ENCODE results near the gene KMT2A. TPM values are rescaled to one million over a fixed set of nuclear protein-coding genes. Genes with fewer than 3 reads are reported as not detected.
A peak's percentile ranks its signal among the peaks of the same experiment; 100 is the strongest.
"Not testable (repeated sequence)": the region's sequence is repeated elsewhere in the genome, so short reads cannot be mapped to it uniquely, and the experiment has no call there.

The KMT2A gene
- total RNA-seq, 1 donor from 2014 or later: 20.4 TPM

DNA sequence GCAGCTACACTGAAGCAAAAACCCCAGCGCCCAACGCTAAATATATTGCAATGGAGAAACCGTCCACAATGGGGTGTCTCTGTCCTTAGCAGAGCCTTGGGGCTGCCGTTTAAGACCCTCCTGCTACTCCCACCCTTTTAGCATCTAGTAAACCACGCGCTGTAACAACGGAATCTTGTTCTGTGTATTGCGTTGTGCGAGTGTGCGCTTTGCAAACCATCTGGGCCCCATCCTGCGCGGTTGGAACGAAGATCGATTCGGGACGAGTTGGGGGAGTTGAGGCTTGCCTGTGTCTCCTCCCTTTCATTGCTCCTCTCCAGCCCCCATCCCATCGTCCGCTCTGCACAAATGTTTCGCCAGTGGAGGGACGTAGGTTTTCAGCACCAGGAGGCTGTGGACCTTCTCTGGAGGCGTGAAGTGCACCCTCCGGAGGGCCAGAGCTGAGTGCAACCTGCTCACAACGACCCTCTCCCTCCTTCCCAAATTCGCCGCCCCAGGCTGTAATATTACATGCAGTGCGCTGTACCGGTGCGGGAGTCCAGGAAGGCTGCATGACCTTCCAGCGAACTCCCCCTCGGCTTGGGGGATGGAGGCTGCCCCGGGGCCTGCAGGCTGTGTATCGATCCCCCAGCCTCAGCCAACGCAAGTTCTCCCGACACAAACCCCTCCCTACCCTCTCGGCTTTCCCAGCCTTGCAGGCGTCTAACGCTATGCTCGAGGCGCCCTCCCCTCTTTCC lies 1.6 kb upstream of the KMT2A start:
- peak; percentile 2 for ATAC-seq
- DNase-seq (ENCODE audit: low spot score): peak; percentile 51

DNA sequence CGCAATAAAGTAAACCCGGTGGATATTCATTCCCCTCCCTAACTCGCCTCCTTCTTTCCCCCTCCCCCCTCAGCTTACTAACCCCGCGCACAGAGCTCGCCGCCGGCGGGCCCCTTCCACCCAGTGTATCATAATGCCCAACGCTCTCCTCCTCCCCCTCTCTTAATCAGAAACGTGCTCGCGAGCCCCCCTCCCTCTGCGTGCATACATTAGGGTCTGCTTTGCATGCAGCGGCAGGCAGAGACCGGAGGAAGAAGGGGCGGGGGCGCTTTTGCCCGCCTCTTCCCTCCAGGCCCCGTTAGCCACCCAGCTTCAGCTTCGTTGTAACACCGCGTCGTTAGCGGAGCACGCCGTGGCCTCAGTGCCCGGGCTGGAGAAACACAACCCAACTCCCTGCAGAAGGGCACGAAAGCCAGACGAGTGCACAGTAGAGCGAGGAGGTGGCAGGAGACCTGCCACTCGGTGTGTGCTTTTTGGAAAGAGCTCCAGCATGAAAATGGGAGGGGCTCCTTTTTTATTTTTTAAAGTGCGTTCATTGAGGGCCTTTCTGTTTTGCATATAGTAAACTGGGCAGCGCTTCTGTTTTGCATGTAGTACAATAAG lies 901 bp upstream of the KMT2A start:
- ATAC-seq: peak; percentile 27
- peak; percentile 66 for DNase-seq (ENCODE audit: low spot score)

DNA sequence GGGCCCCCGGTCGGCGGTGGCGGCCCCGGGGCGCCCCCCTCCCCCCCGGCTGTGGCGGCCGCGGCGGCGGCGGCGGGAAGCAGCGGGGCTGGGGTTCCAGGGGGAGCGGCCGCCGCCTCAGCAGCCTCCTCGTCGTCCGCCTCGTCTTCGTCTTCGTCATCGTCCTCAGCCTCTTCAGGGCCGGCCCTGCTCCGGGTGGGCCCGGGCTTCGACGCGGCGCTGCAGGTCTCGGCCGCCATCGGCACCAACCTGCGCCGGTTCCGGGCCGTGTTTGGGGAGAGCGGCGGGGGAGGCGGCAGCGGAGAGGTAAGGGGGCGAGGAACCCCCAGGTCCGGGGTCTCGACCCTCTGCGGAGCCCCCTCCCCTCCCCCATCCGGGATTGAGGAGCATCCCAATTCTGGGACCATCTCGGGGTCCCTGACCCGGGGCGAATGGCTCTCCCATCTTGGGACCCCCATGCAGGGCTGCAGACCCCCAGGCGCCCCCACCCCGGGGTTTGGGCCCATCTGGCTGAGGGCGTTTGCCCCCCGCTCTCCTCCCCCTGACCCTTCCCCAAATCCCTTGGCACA lies 431 bp downstream of the KMT2A start:
- DNase-seq (ENCODE audit: low spot score): peak; percentile 56
- no peak for ATAC-seq

DNA sequence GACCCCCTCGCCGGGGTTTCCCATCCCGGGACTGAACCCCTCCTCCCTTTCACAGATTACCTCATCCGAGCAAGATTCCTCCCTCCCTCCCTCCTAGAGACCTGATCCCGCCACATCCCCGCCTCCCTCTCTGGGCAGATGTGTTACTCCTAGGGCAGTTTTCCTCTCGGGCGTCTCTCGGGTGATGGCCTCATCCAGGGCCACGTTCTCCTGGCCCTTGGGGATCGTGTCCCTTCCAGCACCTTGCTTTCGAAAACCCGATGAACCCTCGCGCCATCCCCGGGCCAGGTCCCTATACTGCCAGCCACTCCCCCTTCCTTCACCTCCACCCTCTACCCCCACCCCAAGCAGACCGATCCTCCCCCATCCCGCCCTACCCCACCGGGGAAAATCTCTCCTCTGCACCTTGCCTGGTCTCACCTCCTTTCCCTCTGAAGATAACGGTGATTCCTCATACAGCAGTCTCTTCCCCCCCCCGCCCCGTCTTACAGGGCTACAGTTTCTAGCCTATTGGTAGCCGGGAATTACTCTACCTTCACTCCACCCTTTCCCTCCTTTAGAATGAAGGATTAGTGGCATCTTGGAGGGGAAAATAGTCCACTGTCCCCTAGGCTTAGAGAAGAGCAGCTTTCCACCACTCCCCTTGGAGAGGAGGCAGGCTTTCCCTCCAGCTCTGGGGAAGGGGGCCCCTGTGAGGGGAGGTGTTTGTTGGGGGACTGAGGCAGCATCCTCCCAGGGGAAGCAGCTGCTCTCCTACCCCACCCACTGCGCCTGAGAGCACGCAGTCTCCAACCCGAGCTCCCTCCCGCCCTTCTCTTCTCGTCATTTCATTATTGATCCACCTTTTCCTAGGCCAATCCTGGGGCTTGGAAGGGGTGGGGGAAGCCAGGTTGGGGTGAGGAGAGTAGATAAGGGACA lies 1.2 kb downstream of the KMT2A start:
- DNase-seq (ENCODE audit: low spot score) (peak; percentile 64), ATAC-seq (peak; percentile 38)

DNA sequence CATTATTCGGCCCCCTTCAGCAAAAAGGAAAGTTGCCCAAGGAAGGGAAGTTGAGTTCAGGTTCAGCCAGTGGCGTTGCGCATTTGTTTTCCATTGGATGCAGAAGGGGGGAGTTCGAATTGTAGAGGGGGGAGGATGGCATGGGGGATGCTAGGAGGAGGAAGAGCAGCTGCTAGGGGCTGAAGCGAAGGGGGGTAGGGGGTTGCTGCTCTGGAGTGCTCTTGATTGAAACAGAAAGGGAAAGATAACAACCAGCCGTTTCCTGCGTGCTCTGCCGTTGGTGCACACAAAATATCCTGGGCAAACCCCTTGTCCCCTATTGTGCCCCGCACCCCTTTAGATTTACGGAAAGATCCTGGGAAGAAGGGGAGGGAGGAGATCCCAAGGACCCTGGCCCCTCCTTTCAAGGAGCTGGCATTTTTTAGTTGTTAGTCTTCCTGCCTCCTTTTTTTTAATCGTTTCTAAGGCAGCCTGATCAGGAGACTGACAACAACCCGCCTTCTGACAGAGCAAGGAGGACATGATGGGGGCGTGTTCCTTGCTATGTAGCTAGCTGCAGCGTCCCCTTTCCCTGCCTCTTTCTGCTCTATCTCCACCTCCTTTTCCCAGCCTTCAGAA lies 2.1 kb downstream of the KMT2A start:
- no peak for ATAC-seq
- no peak for DNase-seq (ENCODE audit: low spot score)

DNA sequence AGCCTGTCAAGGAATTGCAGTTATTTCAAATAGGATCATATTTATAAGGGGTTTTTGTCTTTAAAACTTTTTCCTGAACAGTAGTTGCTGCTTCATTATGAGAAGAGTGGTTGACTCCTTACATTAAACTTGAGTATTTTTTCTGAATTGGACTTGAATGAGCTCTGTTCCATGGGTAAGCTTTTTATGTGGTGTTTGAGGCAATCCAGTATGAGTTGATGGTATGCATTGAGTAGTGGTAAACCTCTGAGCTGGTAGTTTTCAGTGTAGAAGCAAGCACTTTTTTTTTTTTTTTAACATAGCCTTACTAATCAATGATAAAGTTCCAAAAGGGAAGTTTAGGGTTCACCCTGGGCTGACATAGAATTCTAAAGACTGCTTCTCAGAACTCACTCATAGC lies 3.4 kb downstream of the KMT2A start:
- no peak for DNase-seq (ENCODE audit: low spot score)
- ATAC-seq: no peak

DNA sequence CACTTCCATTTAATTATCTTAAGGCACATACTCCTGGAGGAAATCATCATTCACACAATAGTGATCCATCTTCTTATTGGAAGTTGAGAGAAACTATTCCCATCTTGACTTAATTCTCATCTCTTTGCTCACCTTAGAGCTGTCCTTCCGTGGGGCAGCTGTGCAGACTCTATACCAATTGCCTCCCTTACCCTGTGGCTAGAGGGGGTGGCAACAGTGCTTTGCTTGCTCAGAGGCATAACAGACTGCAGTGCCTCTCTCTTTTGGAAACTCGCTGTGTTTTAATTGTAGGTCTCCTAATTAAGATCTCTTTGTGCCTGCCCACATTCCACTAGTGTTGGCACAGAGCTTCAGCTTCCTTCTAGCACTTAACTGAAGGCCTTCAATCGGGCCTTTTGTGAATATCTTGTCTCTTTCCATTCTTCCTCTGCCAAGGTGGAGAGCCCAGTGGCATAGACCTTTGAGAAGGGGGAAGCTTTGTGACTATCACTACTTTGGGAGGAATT lies 5.5 kb downstream of the KMT2A start:
- ATAC-seq (no peak), DNase-seq (ENCODE audit: low spot score) (no peak)

DNA sequence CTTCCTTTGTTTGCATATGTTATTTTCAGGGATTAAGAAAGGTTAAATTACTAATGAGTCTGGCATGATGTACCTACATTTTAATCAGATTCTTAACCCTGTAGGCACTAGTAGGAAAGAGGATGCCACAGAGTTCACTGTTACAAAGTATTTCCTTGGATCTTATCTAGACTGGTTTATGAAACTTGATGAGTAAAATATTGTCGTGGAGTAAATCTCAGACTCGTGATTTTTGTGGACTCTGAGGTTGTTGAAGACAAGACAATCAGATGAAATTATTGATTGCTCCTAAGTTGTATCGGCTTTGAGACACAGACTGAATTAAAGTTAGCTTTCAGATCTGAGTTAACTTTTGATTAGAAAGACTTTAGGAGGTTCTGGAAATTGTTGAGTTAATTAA lies 6.0 kb downstream of the KMT2A start:
- DNase-seq (ENCODE audit: low spot score) (no peak), ATAC-seq (no peak)

DNA sequence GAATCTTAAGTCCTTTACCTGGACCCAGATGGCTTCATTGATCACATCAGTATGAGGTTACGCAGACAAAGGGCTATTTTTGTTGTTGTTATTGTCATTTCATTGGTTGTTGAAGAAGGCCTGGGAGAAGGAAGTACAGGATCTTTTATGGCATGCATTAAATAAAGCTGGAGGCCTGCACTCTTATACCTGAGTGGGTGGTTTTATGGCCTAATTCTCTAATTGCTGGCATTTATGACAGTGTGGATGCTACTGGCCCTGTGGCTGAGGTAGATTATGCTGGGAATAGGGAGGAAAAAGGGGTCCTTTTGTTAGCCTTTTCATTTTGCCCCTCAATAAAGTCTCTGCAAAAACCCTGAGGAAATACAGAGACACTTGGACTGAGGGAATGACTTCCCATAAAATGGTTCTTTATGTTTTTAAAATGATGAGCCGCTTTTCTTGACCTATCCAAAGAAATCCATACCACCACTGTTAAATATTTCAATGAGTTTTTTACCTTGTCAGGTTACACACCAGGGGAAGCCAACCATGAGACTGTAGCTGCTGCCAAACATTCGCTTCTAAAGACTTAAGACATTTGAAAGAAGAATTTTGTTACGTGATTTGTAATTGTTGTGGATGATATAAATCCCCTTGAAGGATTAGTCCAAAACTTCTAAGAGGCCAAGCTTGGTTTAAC lies 6.8 kb downstream of the KMT2A start:
- no peak for DNase-seq (ENCODE audit: low spot score)
- no peak for ATAC-seq

DNA sequence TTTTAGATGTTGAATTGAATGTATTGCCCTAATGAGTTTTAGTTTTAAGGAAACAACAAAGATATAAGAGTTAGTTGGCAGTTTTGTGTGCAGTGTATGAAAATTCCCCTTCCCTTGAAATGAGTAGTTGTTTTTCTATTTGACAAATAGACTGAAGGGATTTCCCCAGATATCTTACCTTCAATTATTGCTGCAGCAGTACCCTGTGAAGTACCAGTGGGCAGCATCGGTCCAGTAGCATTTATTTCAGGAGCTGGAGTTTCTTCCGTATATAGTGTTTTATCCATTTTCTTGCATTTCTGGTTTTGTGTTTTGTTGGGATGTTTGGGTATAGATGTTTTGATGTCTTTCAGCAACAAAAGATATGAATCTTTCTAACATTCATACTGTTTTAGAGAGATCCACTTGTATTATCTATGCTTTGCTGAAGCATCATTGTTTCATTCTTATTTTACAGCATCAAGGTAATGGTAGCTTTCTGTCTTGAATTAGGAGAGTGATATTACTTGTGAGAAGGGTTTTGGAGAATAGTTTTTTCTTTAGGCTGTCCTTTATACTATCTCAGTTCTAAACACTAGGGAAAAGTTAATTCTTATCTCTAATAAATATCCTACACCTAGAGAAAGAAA lies 7.4 kb downstream of the KMT2A start:
- ATAC-seq (no peak), DNase-seq (ENCODE audit: low spot score) (no peak)

DNA sequence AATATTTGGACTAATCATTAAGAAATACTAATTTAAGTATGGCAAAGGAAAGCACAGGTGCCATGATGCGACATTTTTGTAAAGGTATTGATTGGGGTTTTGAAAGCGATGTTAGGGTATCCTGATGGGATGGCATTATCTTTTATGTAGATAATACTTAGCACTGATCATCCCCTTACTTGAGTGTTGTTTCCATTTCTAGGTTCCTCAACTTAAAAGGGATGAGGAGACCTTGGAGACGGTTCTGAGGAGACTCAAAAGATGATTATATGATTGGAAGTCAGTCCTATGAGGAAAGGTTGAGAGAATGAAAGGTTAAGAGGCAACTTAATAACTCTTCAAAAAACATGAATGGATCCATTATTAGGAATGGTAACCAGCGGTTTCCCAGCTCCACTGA lies 11.1 kb downstream of the KMT2A start:
- DNase-seq (ENCODE audit: low spot score) (no peak), ATAC-seq (no peak)

DNA sequence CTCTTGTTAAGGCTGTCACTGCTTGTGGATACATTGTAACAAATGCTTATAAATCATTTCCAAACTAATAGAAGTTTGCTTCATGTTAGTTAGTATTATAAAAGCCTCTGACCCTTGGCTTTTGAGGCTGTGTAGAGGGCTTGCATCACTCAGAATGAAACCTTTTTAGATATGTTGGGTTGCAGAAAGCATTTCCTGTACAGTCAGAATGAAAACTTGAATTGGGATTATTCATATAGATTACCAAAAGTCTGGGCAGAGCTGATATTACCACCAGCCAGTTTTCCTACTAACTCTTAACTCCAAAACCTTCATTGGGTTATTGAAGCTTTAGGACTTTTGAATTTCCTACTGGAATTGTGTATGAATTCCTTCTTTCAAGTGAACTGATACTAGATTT lies 12.0 kb downstream of the KMT2A start:
- ATAC-seq: peak; percentile 44
- no peak for DNase-seq (ENCODE audit: low spot score)

DNA sequence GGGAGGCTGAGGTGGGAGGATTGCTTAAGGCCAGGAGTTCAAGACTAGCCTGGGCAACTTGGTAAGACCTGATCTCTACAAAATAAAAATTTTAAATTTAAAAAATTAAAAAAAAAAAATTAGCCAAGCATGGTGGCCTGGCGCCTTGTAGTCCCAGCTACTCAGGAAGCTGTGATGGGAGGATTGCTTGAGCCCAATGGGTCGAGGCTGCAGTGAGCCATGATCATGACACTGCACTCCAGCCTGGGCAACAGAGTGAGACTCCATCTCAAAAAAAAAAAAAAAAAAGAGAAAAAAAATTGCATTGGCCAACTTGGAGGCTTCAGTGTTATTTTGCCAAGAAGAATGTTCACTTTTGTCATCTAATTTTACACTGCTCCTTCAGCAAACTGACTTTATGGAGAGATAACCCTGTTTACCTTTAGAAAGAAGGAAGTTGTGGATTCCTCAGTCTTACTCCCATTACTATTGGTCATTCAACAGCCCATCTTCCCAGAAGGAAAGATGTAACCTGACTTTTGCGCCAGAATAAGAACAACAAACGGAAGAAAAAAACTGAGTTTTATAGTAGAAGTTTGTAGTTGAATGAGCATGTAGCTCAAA lies 13.1 kb downstream of the KMT2A start:
- no peak for ATAC-seq
- DNase-seq (ENCODE audit: low spot score): no peak

DNA sequence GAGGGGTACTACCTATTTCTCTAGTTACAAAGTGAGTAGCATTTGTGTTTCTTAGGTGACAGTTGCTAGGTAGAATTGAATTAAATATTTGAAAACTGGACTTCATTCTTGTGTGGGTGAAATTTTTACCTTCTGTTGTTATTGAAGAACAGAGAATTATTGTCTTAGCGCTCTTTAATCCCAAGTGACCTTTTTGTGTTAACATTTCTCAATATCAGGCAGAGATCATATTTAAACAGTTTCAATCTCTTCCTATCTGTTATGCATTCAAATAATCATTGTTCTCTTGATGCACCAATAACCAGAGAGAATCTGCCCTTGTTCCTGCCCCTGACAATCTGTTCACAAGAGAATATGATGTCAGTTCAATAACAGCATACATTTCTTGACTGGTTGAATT lies 14.2 kb downstream of the KMT2A start:
- ATAC-seq (peak; percentile 48), DNase-seq (ENCODE audit: low spot score) (no peak)

DNA sequence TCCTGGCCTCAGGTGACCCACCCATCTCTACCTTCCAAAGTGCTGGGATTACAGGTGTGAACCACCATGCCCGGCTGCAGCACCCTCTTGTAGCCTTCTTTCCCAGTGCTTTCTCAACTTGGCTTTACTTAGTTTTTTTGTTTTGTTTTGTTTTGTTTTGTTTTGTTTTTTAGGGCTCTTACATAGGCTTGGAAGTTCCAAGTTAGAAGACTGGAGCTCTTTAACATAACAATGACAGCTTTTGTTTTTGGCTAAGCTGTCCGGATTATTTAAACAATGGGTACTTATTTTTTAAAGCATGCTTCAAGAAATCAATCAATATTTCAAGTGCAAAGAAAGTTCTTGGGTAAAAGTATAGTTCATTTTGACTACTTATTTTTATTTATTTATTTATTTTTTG lies 25.9 kb downstream of the KMT2A start:
- no peak for DNase-seq (ENCODE audit: low spot score)
- no peak for ATAC-seq

DNA sequence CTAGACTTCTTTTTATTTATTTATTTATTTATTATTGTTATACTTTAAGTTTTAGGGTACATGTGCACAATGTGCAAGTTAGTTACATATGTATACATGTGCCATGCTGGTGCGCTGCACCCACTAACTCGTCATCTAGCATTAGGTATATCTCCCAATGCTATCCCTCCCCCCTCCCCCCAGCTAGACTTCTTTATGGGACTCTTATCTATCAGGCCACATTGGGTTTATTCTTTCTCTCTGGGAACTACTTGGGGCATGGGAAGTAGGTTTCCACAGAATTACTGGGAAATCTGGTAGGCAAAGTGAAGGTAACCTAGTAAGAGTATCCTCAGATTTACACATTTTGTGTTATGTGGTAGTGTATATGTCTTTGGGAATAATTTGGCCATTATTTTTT lies 32.7 kb downstream of the KMT2A start:
- DNase-seq (ENCODE audit: low spot score); ATAC-seq: not testable (repeated sequence)

DNA sequence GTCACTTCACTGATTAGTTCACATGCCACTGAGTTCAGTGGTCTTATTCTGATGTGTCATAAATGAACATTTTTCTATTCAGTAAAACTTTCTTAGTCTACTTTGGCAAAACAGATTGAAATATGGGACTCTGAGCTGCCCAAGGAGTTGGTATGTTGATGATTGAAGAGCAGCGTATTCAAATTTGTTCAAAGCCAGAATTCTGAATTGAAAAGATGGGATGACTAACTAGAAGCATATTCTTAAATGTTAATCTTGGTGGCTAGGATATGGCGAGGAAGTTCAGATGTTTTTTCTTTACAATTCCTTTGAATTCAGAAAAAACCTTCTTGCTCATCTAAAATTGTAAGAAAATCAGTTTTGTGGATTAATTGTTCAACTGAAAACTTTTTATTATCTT lies 34.7 kb downstream of the KMT2A start:
- no peak for ATAC-seq
- no peak for DNase-seq (ENCODE audit: low spot score)

DNA sequence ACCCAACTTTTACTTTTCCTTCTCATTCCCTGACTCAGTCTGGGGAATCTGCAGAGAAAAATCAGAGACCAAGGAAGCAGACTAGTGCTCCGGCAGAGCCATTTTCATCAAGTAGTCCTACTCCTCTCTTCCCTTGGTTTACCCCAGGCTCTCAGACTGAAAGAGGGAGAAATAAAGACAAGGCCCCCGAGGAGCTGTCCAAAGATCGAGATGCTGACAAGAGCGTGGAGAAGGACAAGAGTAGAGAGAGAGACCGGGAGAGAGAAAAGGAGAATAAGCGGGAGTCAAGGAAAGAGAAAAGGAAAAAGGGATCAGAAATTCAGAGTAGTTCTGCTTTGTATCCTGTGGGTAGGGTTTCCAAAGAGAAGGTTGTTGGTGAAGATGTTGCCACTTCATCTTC lies 37.2 kb downstream of the KMT2A start:
- no peak for ATAC-seq

DNA sequence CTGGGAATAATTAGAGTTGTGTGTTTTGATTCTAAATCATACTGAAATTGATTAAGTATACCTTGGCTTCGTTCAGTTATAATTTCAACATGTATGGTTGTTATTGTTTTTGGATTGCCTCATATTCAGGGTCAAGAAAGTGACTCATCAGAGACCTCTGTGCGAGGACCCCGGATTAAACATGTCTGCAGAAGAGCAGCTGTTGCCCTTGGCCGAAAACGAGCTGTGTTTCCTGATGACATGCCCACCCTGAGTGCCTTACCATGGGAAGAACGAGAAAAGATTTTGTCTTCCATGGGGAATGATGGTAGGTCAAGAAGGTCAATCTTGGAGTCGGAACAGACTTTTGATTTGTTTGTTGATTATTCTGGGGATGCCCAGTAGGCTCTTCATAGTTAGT lies 40.4 kb downstream of the KMT2A start:
- DNase-seq (ENCODE audit: low spot score) (no peak), ATAC-seq (no peak)

More for the DNA sequence above, 37.2 kb downstream of the KMT2A start:
- DNase-seq (ENCODE audit: low spot score): no peak
